Measurements from ENCODE around the gene SIL1.

SIL1 gene

DNA sequence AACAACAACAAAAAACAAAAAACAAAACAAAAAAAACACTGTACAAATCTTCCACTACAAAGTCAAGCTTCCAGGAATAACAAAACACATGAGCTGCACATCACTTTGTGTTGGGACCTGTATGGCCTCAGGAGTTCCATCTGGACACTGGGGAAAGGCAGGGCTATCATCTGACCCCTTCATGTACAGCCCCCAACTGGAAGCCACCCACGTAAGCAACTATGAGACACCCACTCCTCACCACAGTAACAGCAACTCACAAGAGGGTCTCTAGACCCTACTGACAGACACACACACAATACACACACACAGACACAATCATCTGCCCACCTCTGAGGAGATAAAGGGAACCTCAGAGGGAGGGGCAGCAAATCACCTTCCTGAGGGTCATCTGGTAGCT, 241.4 kb downstream of the SIL1 start:
- no peak for DNase-seq (ENCODE audit: low read depth in 3 of 3)

DNA sequence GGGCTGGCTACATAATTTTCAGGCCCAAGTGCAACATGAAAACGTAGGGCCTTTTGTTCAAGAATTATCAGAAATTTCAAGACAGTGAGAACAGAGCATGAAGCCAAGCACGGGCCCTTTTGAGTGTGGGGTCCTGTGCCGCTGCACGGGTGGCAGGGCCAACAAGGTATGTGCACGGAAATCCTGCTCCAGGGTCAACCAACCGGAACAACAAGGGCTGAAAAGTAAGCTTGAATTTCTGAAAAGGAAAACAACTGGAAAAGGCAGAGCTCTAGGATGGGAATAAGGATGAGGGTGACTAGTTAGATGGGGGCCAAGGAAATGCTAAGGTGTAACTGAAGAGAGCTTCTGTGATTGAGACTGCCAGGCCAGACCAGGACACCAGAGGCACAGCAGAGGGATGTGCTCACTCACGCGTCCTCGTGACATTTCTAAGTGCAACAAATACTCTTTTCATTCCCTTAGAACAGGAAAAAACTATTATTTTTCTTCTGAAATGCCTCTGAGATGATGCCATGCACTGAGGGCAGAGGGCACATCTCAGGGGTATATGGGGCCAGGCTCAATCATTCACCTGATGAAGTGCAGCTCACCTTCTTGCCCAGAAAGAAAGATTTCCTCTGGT, 242.4 kb downstream of the SIL1 start:
- DNase-seq (ENCODE audit: low read depth in 3 of 3), result no peak

DNA sequence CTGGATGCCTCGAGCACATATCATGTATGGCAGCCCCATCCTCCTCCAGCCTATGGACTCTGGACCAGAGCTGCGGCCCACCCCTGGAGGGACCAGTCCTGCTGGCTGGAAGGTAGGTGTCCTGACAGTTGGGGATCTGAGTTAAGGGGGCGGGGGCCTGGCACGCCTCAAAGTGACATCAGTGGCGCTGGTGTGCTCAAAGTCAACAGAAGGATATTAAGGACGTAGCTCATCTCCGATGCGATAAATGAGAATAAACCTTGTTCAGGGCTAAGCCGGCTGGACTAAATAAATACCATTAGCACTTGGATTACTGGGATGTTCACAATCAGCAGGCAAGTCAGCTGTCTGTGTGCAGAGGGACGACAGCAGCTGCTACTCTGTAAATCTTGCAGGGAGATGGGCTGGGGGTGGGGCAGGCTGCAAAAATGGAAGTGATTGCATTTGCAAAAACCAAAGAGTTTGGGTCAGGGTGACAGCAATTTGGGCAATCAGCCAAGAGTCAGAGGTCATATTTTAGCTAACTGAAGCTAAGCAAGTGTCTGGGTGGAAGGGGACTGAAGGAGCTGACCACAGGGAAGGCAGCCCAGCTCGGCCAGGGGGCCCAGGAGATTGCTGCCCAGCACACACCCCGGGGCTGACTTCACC, 243.0 kb downstream of the SIL1 start:
- no peak for DNase-seq (ENCODE audit: low read depth in 3 of 3)

DNA sequence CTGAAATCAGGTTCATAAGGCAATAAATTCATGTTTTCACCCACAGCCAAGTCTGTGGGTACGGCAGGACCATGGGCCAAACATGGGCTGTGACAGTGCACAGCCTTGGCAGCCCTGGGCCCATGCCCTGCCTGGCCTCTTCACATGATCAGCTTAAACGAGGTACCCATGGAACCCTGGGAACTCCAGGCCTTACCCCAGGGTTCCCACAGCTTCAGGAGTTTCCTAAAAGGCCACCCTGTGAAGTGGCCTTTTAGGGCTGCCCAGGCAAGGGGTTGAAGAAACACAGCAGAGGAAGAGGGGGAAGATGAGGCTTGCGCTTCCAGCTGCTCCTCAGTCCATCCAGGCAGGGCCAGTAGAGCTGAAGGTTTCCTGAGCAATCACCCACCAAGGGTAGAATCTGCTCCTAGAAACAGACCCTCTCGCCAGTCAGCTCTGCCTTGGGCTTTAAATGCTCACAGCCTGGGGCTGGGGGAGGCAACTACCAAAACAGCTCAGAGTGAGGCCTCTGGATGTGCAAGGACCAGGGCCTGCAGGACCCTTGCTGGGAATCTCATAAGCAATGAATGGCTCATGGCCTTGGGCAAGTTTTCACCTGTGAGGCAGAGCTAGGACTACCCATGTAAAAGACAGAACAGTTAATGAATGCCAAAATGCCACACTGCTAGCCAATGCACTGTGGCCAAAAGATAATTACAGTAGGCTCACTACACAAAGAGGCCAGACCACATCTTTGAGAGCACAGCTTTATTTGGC, 243.7 kb downstream of the SIL1 start:
- no peak for DNase-seq (ENCODE audit: low read depth in 3 of 3)

DNA sequence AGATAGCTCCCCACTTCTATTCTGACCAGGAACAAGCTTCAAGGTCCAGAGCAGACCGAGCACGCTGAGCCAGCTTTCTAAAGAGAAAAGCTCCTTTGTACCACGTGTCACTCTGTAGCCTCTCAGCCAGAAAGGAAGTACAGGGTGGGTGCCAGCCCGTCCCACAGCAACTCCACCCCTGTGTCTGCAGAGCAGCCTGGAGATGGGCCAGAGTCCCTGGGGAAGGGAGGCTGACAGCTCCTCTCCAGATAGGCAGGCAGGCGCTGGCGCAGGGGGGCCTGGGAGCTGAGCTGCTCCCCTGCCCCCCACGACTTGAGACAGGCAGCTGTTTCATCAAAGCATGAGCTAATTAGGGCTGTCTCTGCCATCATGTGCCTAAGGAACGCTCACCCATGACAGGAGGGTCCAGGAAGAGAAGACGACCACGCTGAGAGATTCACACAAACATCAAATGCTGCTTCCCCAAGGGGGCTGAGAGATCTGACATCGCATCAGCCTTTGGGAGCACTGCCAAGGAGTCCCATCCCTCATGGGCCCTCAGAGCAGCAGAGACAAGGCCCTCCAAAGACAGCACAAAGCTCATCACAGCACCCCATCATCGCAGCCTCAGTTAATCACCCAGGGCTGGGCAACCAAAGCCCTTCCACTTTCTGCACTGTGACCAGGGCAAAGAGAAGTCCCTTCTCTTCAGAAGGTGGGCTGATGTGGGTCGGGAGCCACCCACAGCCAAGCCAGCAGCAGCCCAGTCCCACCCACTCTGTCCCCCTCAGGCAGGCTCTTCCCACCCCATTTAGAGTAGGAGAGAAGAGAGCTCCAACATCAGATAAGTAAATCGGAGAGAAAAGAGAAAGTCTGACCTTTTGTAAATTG, 244.5 kb downstream of the SIL1 start:
- DNase-seq (ENCODE audit: low read depth in 3 of 3), result no peak

DNA sequence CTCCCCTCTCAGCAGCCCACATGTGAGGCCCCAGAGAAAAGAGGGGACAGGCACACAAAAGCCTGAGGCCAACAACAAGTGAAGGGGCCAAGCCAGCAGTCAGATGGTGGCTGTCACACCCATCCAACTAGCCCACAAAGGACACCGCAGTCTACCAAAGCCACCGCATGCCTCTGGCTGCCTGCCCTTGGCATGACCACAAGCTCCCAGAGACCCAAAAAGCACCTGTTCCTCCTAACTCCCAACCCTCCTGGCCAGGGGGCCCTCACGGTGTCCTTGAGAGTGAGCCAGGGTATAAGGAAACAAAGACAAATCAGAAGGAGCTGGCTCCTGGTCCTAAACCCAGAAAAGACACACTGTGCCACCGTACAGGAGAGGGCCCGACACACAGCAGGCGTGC, 245.2 kb downstream of the SIL1 start:
- DNase-seq (ENCODE audit: low read depth in 3 of 3), result no peak

DNA sequence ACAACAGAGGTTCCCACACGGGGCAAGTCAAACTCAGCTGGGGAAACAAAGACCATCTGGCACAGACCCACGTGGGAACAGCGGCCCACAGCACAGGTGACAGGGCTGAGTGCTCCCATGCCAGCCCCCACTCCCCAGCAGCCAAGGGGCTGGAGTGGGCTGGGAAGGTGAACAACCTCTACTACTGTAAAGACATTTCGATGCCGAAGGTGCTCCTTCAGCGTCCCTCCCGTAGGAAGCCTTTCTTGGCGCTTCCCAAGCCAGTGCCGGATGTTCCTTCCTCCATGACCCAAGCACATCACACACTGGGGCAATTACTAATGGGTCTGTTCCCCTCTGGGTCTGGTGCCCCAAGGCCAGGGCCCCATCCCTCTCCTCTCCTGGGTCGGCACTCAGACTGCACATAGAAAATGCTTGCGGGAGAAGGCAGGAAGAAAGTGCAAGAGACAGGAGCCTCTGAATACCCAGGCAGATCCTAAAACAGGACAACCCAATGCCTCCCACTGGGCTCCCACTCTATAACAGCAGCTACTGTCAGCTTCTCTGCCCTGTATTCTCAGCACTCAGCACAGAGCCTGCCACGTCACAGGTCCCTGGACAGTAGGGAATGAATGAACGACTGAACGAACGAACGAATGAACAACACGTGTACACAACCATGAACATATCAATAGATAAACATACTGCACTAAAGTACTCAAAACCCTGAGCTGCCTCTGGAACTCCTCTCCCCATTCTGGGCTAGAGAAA, 246.0 kb downstream of the SIL1 start:
- no peak for DNase-seq (ENCODE audit: low read depth in 3 of 3)

DNA sequence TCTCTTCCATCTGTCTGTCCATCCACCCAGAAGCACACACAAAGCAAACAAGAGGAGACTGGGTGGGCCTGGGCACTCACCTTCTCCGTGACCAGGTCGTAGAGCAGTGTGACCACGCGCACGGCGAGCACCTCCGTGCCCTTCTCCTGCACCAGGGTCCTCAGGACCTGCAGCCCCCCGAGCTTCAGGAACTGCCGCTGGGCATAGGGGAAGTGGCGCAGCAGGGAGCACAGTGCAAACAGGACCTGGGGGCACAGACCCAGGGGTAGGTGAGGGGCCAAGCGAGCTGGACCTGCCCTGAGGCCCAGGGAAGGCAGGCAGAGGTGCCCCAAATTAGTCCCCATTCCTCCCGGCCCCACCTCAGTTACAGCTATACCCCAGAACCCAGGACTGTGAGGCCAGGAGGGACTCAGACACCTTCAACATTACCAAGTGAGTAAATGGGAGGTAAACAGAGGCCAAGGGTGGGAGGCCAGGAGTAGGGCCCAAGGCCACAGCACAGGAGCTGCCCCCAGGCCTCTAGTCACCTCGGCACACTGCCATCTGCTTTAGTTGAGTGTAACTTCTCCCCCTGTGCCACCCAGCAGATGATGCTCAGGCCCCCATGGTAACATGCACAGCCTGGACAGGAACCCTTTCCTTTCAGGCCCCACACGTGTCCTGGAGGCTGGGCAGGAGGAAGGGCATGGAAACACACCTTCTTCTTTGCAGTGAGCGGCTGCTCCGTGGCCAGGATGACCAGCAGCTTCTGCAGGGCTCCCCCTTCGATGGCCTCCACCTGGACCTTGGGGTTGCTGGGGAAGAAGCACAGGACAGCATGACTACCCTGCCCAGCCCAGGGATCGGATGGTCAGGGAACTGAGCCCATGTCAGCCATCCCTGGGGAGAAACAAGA, 246.8 kb downstream of the SIL1 start:
- DNase-seq (ENCODE audit: low read depth in 3 of 3), result no peak

DNA sequence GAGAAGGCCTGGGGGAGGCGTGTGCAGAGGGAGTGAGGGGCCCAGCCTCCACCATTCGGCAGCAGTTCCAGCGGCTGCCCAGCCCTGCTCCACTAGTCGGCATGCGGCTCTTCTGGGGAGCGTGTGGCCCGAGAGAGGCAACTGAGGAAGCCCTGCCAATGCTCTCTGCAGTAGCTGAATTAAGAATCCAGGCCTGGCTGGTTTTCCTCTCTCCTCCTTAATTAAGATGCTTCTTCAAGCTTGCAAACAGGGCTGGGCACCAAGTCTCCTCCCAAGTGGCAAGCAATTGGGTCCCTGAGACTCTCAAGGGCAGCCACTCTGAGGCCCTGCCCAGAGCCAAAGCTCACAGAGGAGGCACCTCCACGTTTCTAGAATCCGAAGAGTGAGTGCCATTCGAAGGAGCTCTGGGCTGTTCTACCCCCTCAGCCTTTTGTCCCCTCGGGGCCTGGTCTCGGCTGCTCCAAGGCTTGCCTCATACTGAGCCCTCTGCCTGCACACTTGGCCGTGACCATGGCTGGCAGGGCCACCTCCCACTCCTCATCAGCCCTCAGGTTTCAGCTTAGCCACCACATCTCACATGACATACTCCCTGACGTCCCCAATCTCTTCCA, 247.6 kb downstream of the SIL1 start:
- DNase-seq (ENCODE audit: low read depth in 3 of 3), result no peak

DNA sequence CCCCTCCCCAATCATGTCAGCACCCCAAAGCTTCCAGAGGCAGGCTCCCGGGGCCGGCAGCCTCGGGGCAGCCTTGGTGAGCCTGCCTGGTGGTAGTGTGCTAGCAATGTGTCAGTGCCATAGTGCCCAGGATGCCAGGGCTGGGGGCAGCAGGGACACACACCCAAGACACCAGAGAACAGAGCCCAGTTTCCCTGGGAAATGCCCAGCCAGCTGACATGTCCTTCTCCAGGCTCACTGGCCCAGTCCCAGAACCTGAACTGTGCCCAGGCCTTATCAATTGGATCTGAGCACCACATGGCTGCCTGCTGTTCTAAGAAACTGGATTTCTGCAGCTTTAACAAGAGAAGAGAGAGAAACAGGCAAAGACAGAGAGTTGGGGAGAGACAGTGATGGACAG, 248.2 kb downstream of the SIL1 start:
- DNase-seq (ENCODE audit: low read depth in 3 of 3), result no peak

DNA sequence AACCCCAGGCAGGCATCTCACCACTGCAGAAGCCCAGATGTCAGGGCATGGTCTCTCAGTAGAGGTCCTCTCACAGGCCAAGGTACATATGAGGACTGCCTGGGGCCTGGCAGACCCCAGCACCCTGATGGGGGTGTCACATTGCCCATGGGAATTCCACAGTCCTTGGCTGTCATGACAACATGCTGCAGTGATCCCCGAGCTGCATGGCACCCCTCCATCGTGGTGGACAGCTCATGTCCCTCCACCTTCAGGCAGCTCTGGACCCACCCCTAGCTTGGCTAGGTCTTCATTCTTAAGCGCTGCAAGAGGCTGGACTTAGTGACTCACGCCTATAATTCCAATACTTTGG, 249.0 kb downstream of the SIL1 start:
- DNase-seq (ENCODE audit: low read depth in 3 of 3), result no peak

DNA sequence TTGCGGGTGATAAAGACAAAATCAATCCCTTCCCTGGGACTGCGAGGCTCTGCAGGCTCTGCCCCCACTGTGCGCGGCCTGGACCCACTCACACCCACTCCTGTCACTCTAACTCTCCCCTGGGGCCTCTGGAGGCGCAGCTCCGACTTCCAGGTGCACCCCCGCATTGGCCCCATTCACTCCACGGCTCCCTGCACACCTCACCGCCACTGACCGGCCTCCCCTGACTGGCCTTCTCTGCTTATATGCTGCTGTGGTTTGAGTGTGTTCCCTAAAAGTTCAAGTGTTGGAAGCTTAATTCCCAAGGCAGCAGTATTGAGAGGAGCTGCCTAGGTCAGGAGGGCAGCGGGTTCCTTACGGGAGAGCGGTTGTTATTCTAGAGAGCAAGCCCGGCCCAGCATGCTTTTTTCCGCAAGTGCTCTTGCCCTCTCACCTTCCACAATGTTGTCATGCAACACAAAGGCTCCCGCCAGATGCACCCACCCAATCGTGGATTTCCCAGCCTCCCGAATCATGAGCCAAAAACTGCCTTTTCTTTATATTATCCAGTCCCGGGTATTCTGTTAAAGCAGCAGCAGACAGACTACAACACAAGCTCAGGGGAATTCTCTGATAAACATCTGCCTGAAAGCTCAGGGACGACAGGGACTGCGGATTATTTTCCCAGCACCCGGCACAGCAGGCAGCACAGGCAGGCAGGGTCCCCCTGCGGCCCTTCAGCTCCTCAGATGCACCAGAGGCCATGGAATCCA, 249.5 kb downstream of the SIL1 start:
- no peak for DNase-seq (ENCODE audit: low read depth in 3 of 3)

DNA sequence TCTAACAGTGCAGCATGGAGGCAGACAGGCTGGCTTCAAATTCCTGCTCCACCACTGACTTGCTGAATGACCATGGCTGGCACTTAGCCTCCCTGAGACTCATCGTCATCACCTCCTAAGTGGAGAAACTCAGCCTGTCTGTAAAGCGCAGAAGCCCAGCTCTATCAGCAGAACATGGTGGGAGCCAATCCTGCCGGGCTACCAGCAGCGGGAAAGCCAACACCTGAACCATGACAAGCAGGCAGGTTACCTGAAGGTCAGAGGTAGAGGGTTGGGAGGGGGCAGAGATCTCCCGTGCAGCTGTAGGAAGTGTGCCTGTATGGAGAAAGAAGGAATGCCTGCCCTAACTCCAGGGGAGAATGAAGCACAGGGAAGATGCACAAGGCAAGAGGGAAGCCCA, 250.4 kb downstream of the SIL1 start:
- no peak for DNase-seq (ENCODE audit: low read depth in 3 of 3)

DNA sequence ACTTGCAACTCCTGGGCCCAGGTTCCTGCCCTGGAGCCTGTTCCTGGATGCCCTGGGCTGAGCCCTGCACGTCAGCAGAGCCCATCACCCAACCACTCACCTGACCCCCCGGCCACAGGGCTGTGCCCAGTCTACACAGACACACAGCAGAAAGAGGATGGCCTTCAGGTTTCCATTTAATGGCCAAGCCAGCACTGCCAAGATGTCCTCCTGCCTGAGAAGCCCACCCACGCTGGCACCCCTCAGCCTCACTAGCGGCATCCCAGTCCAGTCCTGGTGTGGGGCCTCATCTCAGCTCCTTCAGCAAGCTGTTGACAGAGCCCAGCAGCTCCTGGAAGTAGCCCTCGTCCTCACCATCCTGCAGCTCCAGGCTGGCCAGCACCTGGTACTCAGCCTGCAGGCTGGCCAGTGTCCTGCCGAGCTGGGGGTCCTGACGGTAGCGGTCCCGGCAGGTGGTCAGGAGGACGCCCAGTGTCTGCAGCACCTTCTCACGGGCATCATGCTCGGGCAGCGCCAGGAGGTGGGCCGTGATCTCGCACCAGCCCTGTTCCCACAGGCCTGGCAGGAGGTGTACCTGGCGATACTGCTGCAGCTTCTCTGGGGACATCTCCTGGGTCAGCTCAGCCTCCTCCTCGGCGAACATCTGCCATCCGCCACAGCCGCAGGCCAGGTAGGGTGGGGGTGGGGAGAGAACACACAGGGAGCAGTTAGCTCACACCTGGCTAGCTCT, 251.2 kb downstream of the SIL1 start:
- no peak for DNase-seq (ENCODE audit: low read depth in 3 of 3)

DNA sequence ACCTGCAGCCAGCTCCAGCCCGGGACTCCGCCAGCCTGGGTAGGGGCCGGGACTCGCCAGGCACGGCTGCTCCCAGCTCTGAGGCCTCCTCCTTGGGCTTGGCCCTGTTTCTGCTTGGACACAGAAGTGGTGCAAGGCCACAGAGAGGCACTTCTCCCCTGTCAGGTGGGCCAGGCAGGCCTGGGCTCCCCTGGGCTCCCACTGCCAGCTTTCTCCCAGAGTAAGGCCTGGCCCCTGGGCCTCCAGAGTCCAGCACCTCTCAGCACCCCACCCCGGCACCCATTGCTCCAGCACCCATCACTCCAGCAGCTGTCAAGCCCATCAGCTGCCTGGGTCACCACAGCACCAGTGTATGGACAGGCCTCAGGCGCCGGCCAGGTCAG, 251.9 kb downstream of the SIL1 start:
- no peak for DNase-seq (ENCODE audit: low read depth in 3 of 3)

DNA sequence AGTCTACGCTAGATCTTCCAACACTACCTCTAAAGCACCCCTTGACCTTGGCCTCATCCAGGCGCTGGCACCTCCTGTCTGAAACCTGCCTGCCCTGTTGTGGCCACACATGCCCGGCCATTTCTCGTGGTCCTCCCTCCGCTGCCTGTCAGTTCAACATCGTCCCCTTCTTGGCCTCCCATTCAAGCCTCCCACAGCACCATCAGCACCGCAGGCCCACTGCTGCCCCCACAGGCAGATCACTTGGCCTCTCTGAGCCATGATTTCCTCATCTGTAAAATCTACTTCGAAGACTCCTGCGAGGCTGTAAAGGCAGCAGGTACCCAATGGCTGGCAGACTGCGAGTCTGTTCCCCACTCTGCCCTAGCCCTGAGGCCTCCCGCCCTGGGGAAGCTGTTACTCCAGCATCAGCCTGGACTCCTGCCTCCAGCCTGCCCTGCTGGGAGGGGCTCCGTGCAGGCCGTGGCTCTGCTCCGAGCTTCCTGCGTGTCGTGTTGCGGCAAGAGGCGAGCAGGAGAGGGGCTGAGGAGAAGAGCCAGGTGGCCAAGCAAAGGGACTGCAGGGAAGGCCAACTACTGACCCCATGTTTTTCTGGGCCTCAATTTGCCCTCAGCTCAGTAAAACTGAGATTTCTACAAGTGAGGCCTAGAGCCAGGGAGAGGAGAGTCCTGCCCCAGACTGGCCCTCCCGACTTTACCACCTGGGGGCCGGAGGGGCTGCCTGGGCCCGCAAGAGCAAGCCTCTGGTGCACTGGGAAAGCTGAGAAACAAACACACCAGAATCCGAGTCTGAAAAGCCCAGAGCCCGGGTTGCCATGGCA, 252.5 kb downstream of the SIL1 start:
- DNase-seq (ENCODE audit: low read depth in 3 of 3), result no peak

DNA sequence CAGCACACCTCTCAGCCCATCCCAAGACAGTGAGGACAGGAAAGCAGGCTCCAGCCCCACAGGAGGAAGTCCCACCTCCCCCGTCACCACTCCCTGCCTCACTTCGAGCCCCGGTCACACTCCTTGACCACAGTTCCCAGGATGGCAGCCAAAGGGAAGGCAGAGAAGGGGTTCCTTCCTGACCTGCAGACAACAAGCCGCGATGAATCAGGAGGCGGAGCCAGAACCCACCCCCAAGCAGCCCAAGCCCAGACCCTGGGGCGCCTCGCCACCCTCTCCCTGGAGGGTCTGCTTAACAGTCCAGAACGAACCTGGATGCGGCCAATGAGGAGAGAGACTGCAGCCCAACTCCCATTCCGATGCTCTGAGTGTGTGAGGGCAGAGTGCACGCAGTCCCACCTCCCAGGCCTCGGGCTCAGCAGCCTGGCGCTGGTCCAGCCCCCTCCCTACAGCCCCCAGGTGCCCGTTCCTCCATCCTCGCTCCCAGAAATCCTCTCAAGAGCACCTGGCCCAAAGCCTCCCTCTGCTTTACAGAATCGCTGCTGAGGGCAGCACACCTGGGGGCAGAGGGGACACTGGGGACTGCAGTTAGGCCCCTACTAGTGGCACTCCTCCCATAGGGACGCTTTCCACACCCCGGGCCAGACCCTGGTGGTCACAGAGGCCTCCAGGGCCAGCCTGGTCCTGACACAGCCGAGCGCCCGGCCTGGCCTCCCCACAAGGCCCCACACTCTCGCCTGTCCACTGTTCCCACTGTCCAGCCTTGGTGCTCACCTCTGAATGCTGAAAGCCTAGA, 253.4 kb downstream of the SIL1 start:
- DNase-seq (ENCODE audit: low read depth in 3 of 3), result no peak
